Heart left ventricle (tissue), 13 donors: ENCODE results near the gene BICD1.

Experiments
- POLR2A ChIP-seq, 2 donors: fragments of 450-650 bp; IDR thresholded peaks; one replicate each; pipeline ENCODE4 v1.6.1; 2017; ENCODE audit warnings: antibody characterized with exemption in 2 of 2, mild to moderate bottlenecking in 2 of 2, moderate library complexity in 2 of 2
- TF ChIP-seq, protein P1 (sequence below), 12 donors: fragments of 200-600 bp; sonication (generic) in 4 of 12; IDR thresholded peaks; one replicate each; pipeline versions ENCODE4 v1.5.0 to v1.8.0; 2018 to 2022; ENCODE audit warnings: antibody characterized with exemption in 12 of 12, mild to moderate bottlenecking in 5 of 12
- donor health status: ischemic (EF 13 %, LVEDD 7.1; RV severe dilation, severe dysfunction).
- donor health status: DM: no; HTN: yes; CAD: no.
- donor health status: DM: no; HTN: no; CAD: no.
- donor health status: ischemic (EF 25% LVEDD 6.9; RV normal size, moderate dysfunction).
- donor health status: ischemic (EF 25% LVEDD 5.7; RV mildly dilated, moderate dysfunction).
- donor health status: ischemic (EF 35%, LVEDD 5.7; RV mildly dilated, moderate dysfunction).
- donor health status: nonischemic (EF 11% LVEDD 7.7; RV severe dilation, severe dysfunction).
- donor health status: DM: yes; HTN: yes; CAD: no.
- donor health status: PGD.
- donor health status: ischemic (EF 29% LVEDD 5.4; RV normal size, mild dysfunction).
- donor health status: nonischemic (EF 23%, LVEDD 6.1; RV moderate dilation, normal function).

DNA sequence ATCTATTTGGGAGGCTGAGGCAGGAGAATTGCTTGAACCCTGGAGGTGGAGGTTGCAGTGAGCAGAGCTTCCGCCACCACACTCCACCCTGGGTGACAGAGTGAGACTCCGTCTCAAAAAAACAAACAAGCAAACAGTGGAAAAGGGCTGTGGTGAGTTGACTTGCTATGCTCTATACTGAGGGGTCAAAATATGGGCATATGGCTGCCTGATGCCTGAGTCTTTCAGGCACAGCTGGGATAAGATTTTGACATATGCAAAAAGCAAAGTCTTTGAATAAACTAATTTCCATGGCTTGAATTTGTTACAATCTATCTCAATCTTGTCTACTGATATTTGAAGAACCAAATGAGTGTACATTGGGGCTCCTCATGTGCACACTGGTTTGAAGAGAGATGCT, 40.4 kb upstream of the BICD1 start:
- TF ChIP-seq POLR2A (IDR thresholded peaks at IDR 0.05), result no peak
- TF ChIP-seq, protein P1, sequence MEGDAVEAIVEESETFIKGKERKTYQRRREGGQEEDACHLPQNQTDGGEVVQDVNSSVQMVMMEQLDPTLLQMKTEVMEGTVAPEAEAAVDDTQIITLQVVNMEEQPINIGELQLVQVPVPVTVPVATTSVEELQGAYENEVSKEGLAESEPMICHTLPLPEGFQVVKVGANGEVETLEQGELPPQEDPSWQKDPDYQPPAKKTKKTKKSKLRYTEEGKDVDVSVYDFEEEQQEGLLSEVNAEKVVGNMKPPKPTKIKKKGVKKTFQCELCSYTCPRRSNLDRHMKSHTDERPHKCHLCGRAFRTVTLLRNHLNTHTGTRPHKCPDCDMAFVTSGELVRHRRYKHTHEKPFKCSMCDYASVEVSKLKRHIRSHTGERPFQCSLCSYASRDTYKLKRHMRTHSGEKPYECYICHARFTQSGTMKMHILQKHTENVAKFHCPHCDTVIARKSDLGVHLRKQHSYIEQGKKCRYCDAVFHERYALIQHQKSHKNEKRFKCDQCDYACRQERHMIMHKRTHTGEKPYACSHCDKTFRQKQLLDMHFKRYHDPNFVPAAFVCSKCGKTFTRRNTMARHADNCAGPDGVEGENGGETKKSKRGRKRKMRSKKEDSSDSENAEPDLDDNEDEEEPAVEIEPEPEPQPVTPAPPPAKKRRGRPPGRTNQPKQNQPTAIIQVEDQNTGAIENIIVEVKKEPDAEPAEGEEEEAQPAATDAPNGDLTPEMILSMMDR (IDR thresholded peaks at IDR 0.05), result no peak
